ENCODE measurements around the gene MARK3. TPM values are rescaled to one million over a fixed set of nuclear protein-coding genes. Genes with fewer than 3 reads are reported as not detected.

The MARK3 gene
- total RNA-seq, 5 donors from 2014 or later (not counting 1 experiment from before 2014, with no cell fraction given), result 94.7 to 128 (median 107) TPM

DNA sequence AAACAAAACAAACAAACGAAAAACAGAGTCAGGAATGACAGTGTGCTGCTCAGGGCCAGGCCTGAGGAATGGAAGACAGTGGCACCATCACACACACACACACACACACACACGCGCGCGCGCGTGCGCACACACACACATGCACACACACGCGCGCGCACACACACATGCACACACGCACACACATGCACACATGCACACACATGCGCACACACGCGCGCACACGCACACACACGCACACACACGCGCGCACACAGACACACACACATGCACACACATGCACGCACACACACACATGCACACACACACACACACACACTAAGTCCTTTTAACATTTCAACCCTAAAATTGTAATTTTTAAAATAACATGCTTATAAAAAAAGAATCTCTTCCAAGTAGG, 13.2 kb upstream of the MARK3 start:
- POLR2A ChIA-PET, result no interaction called here
- no peak overlapping the region for H3K27ac ChIP-seq (ENCODE audit: low read length)
- Mint-ChIP-seq H3K4me1 (no peaks in the 10 kb centered on the region), H3K9me3 (no peaks in the 10 kb centered on the region), H3K4me3 (no peak overlapping the region), H3K27me3 (peaks cover 4 to 10% of the 10 kb centered on the region in 2 donors), H3K27ac (no peak overlapping the region), H3K36me3 (no peaks in the 10 kb centered on the region)
- H3K9me3 ChIP-seq, result no peaks in the 10 kb centered on the region
- no peaks in the 10 kb centered on the region for H3K4me1 ChIP-seq (ENCODE audit: control insufficient read depth in 1 of 2, extremely low read depth in 1 of 2, insufficient read depth in 2 of 2, low read length in 2 of 2)
- CTCF ChIA-PET, result no interaction called here
- DNase-seq, result no peak
- 69% methylated on average over 10 of the region's 23 CpGs for WGBS (ENCODE audit: insufficient coverage)
- peaks cover 0 to 12% of the 10 kb centered on the region in 2 experiments for H3K27me3 ChIP-seq (replicated peaks in 1 of 2; ENCODE audit: control insufficient read depth in 2 of 2, extremely low read depth in 1 of 2, insufficient read depth in 2 of 2, low read length in 1 of 2)
- no peaks in the 10 kb centered on the region for H3K36me3 ChIP-seq (ENCODE audit: control insufficient read depth in 2 of 2, extremely low read depth in 1 of 2, insufficient read depth in 1 of 2, low read length in 1 of 2)
- H3K4me3 ChIP-seq (ENCODE audit: control insufficient read depth in 1 of 2, extremely low read depth in 1 of 2, low read length in 1 of 2), result no peak overlapping the region
- ATAC-seq (replicated peaks in 1 of 4), result no peak

DNA sequence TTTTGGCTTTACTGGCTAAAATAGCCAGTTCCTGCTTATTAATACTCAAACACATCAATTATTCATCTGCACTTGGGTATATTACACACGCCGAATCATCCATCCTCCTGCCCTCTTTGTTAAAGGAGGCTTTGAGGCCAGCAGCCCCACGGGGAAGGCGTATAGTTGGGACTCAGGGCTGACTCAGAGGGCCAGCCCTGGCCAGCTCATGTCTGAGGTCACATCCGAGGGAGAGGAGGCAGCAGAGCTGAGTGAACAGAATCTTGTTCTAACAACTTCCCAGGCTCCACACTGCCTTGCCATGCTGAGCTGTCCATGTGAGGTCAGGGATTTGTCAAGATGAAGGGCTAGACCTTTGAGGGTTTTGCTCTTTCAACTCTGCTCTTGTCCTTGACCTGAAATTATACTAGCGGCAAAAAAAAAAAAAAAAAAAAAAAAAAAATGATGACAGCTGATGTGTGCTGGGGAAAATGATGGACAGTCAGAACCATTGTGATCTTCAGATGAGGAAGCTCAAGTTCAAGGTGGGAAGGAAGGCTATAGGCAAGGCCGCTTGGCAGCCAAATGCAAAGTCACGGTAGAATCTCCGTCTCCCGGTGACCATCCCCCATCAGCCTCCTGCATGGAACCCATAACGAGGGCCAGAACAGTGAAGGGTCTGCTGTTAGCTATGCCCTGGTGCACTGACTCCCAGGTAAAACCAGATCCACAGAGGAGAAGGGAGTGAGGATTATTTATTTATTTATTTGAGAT, 12.5 kb upstream of the MARK3 start:
- 71% methylated on average over 5 of the region's 11 CpGs for WGBS (ENCODE audit: insufficient coverage)
- CTCF ChIA-PET, result no interaction called here

DNA sequence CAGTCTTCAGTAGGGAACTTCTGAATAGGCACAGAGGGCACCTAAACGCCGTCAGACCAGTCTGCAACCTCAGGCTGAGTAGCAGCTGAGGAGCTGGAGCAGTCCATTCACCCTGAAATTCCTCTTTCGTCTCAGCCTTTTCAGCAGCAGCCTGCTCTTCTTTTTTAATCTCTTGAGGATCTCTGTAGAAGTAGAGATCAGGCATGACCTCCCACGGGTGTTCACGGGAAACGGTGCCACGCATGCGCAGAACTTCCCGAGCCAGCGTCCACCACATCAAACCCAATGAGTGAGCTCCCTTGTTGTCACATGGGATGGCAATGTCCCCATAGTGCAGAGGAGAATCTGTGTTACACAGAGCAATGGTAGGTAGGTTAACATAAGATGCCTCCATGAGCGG, 11.1 kb upstream of the MARK3 start:
- no peak for DNase-seq
- Mint-ChIP-seq H3K9me3 (no peaks in the 10 kb centered on the region), H3K4me1 (no peaks in the 10 kb centered on the region), H3K27ac (no peak overlapping the region), H3K4me3 (no peak overlapping the region), H3K36me3 (no peaks in the 10 kb centered on the region), H3K27me3 (peaks cover 4 to 10% of the 10 kb centered on the region in 2 donors)
- Histone ChIP-seq H3K4me1 (ENCODE audit: control insufficient read depth in 1 of 2, extremely low read depth in 1 of 2, insufficient read depth in 2 of 2, low read length in 2 of 2) (no peaks in the 10 kb centered on the region), H3K4me3 (ENCODE audit: control insufficient read depth in 1 of 2, extremely low read depth in 1 of 2, low read length in 1 of 2) (no peak overlapping the region), H3K36me3 (ENCODE audit: control insufficient read depth in 2 of 2, extremely low read depth in 1 of 2, insufficient read depth in 1 of 2, low read length in 1 of 2) (no peaks in the 10 kb centered on the region), H3K27ac (ENCODE audit: low read length) (no peak overlapping the region), H3K9me3 (no peaks in the 10 kb centered on the region), H3K27me3 (replicated peaks in 1 of 2; ENCODE audit: control insufficient read depth in 2 of 2, extremely low read depth in 1 of 2, insufficient read depth in 2 of 2, low read length in 1 of 2) (peaks cover 0 to 25% of the 10 kb centered on the region in 2 experiments)
- ChIA-PET POLR2A (no interaction called here), CTCF (interaction anchor here (0.6 kb wide), 2 partner anchors 17 to 536 kb away, joined by 3 to 9 read pairs; no protein-coding TSS in a partner anchor)
- no peak for ATAC-seq (replicated peaks in 1 of 4)
- 80% methylated on average over 3 of the region's 11 CpGs for WGBS (ENCODE audit: insufficient coverage)

More for the DNA sequence above, 12.5 kb upstream of the MARK3 start:
- Histone ChIP-seq H3K9me3 (no peaks in the 10 kb centered on the region), H3K27ac (ENCODE audit: low read length) (no peak overlapping the region), H3K4me1 (ENCODE audit: control insufficient read depth in 1 of 2, extremely low read depth in 1 of 2, insufficient read depth in 2 of 2, low read length in 2 of 2) (no peaks in the 10 kb centered on the region), H3K27me3 (replicated peaks in 1 of 2; ENCODE audit: control insufficient read depth in 2 of 2, extremely low read depth in 1 of 2, insufficient read depth in 2 of 2, low read length in 1 of 2) (peaks cover 0 to 14% of the 10 kb centered on the region in 2 experiments), H3K36me3 (ENCODE audit: control insufficient read depth in 2 of 2, extremely low read depth in 1 of 2, insufficient read depth in 1 of 2, low read length in 1 of 2) (no peaks in the 10 kb centered on the region), H3K4me3 (ENCODE audit: control insufficient read depth in 1 of 2, extremely low read depth in 1 of 2, low read length in 1 of 2) (no peak overlapping the region)
- DNase-seq (no peak), ATAC-seq (replicated peaks in 1 of 4) (no peak)
- POLR2A ChIA-PET, result interaction anchor here in 1 of 2 donors (0.6 kb wide), 1 partner anchor 168 kb away, joined by 5 read pairs; no protein-coding TSS in a partner anchor
- Mint-ChIP-seq H3K4me3 (no peak overlapping the region), H3K36me3 (no peaks in the 10 kb centered on the region), H3K27ac (no peak overlapping the region), H3K4me1 (no peaks in the 10 kb centered on the region), H3K27me3 (peaks cover 4 to 10% of the 10 kb centered on the region in 2 donors), H3K9me3 (no peaks in the 10 kb centered on the region)

DNA sequence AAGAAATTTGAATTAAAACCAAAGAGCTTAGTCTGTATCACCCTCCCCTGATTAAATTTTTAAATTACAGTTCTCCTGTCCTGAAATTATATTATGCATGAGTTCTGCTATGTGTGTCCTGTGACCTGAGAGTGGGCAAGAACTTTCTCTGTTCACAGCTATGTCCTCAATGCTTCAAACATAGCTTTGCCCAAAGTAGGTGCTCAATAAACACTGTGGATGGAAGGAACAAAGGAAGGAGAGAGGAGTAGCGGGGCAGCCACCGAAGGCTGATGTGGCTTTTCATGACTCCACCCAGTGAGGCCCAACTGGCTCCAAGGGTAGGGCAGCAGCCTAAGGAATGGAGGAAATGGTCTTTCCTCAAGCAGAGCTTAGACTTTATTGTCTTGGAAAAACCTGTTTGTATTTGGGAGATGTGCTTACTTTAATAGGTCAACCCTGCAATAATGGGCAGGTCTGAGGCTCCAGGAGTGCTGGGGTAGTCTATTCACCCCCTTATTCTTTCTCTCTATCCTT, 7.6 kb upstream of the MARK3 start:
- H3K27me3 Mint-ChIP-seq, result peaks cover 2 to 10% of the 10 kb centered on the region in 2 donors
- H3K4me3 Mint-ChIP-seq, result no peak overlapping the region
- H3K27me3 ChIP-seq (replicated peaks in 1 of 2; ENCODE audit: control insufficient read depth in 2 of 2, extremely low read depth in 1 of 2, insufficient read depth in 2 of 2, low read length in 1 of 2), result peaks cover 0 to 36% of the 10 kb centered on the region in 2 experiments
- H3K27ac ChIP-seq (ENCODE audit: low read length), result no peak overlapping the region
- no peaks in the 10 kb centered on the region for H3K36me3 Mint-ChIP-seq
- ChIA-PET POLR2A (interaction anchor here in 1 of 2 donors (0.6 kb wide), 1 partner anchor 22 kb away, joined by 6 read pairs; no protein-coding TSS in a partner anchor), CTCF (interaction anchor here in 1 of 2 donors (0.6 kb wide), 1 partner anchor 536 kb away, joined by 3 read pairs; no protein-coding TSS in a partner anchor)
- no peaks in the 10 kb centered on the region for H3K9me3 ChIP-seq
- WGBS (ENCODE audit: insufficient coverage), result 91% methylated on average over 2 of the region's 2 CpGs
- H3K36me3 ChIP-seq (ENCODE audit: control insufficient read depth in 2 of 2, extremely low read depth in 1 of 2, insufficient read depth in 1 of 2, low read length in 1 of 2), result no peaks in the 10 kb centered on the region
- no peak overlapping the region for H3K4me3 ChIP-seq (ENCODE audit: control insufficient read depth in 1 of 2, extremely low read depth in 1 of 2, low read length in 1 of 2)
- peaks cover 0 to 4% (median 0%) of the 10 kb centered on the region in 3 donors for H3K4me1 Mint-ChIP-seq
- peaks cover 0 to 2% of the 10 kb centered on the region in 2 experiments for H3K4me1 ChIP-seq (ENCODE audit: control insufficient read depth in 1 of 2, extremely low read depth in 1 of 2, insufficient read depth in 2 of 2, low read length in 2 of 2)
- no peak overlapping the region for H3K27ac Mint-ChIP-seq
- H3K9me3 Mint-ChIP-seq, result no peaks in the 10 kb centered on the region
- ATAC-seq (replicated peaks in 1 of 4), result no peak
- no peak for DNase-seq

DNA sequence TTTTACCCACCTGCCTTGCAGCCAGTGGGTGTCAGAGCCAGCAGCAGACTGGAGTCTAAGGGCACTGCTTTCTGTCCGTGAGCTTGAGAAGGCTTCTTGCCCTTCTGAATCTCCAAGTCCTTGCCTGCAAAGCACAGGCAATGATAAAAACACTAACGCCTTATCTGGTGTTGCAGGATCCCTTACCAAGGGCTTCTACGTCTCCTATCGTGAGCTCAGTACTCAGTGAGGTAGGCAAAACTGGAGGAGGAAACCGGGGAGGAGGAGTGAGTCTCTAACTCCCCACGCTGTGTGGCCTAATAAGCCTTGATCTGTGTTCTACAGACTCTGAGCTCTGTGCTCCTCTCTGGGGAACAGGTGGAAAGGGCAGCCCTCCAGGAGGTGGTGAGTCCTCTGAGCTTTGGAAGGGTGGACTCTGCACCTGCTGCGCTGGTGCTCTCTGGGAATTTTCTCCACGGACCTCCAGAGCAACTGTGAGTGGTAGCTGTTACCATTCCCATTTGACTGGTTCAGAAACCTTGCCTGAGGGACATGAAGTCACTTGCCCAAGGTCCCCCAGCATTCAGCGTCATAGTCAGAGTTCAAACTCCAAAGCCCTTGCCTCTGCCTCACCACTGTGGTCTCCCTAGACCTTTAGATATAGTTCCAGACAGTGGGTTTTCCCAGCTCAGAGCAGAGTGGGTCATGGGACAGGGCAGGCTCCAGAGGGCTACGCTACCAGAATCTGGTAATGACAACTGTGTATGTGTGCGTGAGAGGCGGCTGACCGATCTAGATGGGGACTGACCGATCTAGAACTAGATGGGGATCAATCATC, 7.0 kb upstream of the MARK3 start:
- no peak overlapping the region for H3K4me3 Mint-ChIP-seq
- POLR2A ChIA-PET, result interaction anchor here (0.5 to 0.6 kb wide), 3 partner anchors 23 to 34 kb away, joined by 3 to 6 read pairs (median 4); no protein-coding TSS in a partner anchor
- no peak overlapping the region for H3K27ac Mint-ChIP-seq
- ATAC-seq (replicated peaks in 1 of 4), result no peak
- 82% methylated on average over 10 of the region's 14 CpGs for WGBS (ENCODE audit: insufficient coverage)
- Histone ChIP-seq H3K36me3 (ENCODE audit: control insufficient read depth in 2 of 2, extremely low read depth in 1 of 2, insufficient read depth in 1 of 2, low read length in 1 of 2) (no peaks in the 10 kb centered on the region), H3K4me1 (ENCODE audit: control insufficient read depth in 1 of 2, extremely low read depth in 1 of 2, insufficient read depth in 2 of 2, low read length in 2 of 2) (peaks cover 0 to 4% of the 10 kb centered on the region in 2 experiments), H3K27ac (ENCODE audit: low read length) (no peak overlapping the region), H3K4me3 (ENCODE audit: control insufficient read depth in 1 of 2, extremely low read depth in 1 of 2, low read length in 1 of 2) (no peak overlapping the region), H3K9me3 (no peaks in the 10 kb centered on the region), H3K27me3 (replicated peaks in 1 of 2; ENCODE audit: control insufficient read depth in 2 of 2, extremely low read depth in 1 of 2, insufficient read depth in 2 of 2, low read length in 1 of 2) (peaks cover 0 to 36% of the 10 kb centered on the region in 2 experiments)
- H3K4me1 Mint-ChIP-seq, result peaks cover 0 to 4% (median 0%) of the 10 kb centered on the region in 3 donors
- CTCF ChIA-PET, result no interaction called here
- H3K9me3 Mint-ChIP-seq, result no peaks in the 10 kb centered on the region
- DNase-seq, result no peak
- H3K27me3 Mint-ChIP-seq, result peaks cover 5 to 10% of the 10 kb centered on the region in 2 donors
- no peaks in the 10 kb centered on the region for H3K36me3 Mint-ChIP-seq
